ENCODE results near the gene CRYGN.

GRCh38 chr7:151384776-151385625, 54.9 kb downstream of the CRYGN start:
- TF ChIP-seq EZH2phosphoT487 (IDR thresholded peaks at IDR 0.05; ENCODE audit: borderline replicate concordance) (no peak), CTCF (conservative IDR thresholded peaks at IDR 0.05; ENCODE audit: low read length) (no peak)

Measured in Loucy (cell line).